ENCODE measurements around the gene NUDT4B. TPM values are rescaled to one million over a fixed set of nuclear protein-coding genes. Genes with fewer than 3 reads are reported as not detected.
"Not testable (repeated sequence)": the region's sequence is repeated elsewhere in the genome, so short reads cannot be mapped to it uniquely, and the experiment has no call there.

The NUDT4B gene
- total and polyA plus RNA-seq, 5 donors, result 0.63 to 1.2 TPM; not detected in 3

DNA sequence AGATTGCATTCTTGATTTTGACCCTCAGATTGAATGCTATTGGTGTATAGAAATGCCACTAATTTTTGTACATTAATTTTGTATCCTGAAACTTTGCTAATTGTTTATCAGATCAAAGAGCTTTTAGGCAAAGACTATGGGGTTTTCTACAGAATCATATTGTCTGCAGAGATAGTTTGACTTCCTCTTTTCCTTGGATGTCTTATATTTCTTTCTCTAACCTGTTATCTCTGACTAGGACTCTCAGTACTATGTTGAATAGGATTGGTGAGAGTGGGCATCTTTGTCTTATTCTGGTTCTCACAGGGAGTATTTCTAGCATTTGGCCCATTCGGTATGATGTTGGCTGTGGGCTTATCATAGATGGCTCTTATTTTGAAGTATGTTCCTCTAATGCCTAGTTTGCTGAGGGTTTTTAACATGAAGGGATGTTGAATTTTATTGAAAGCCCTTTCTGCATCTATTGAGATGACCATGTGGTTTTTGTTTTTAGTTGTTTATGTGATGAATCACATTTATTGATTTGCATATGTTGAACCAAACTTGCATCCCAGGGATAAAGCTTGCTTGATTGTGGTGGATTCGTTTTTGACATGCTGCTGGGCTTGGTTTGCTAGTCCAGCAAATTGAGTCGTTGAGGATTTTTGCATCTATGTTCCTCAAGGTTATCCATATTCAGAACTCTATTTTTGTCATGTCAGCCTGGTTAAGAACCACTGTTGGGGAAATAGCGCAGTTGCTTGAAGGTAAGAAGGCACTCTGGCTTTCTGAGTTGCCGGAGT lies 16.9 kb downstream of the NUDT4B start:
- H3K4me1 ChIP-seq (ENCODE audit: control insufficient read depth, insufficient read depth, low read length); H3K27ac ChIP-seq (ENCODE audit: low read length); DNase-seq; intact Hi-C loops (cut with DNase I); ATAC-seq; H3K4me3 ChIP-seq (ENCODE audit: low read length); H3K9me3 ChIP-seq (ENCODE audit: control insufficient read depth, low read length); H3K27me3 ChIP-seq (ENCODE audit: control insufficient read depth, insufficient read depth): not testable (repeated sequence)
- no CpG with 5 or more reads among the region's 5 CpGs for WGBS

- H3K4me3 ChIP-seq (ENCODE audit: low read length); H3K27ac ChIP-seq (ENCODE audit: low read length); H3K4me1 ChIP-seq (ENCODE audit: control insufficient read depth, insufficient read depth, low read length); H3K9me3 ChIP-seq (ENCODE audit: control insufficient read depth, low read length); H3K27me3 ChIP-seq (ENCODE audit: control insufficient read depth, insufficient read depth); ATAC-seq; DNase-seq; intact Hi-C loops (cut with DNase I): not testable (repeated sequence)
- no CpG with 5 or more reads among the region's 2 CpGs for WGBS
Measured at GRCh38 chr1:148768541-148768940, 20.0 kb downstream of the NUDT4B start.

GRCh38 chr1:148769495-148769894 lies 20.9 kb downstream of the NUDT4B start:
- DNase-seq; H3K4me3 ChIP-seq (ENCODE audit: low read length); H3K9me3 ChIP-seq (ENCODE audit: control insufficient read depth, low read length); H3K4me1 ChIP-seq (ENCODE audit: control insufficient read depth, insufficient read depth, low read length); H3K27ac ChIP-seq (ENCODE audit: low read length); intact Hi-C loops (cut with DNase I); H3K27me3 ChIP-seq (ENCODE audit: control insufficient read depth, insufficient read depth); ATAC-seq: not testable (repeated sequence)
- WGBS, result no CpG with 5 or more reads among the region's 3 CpGs

- H3K4me3 ChIP-seq (ENCODE audit: low read length); H3K27me3 ChIP-seq (ENCODE audit: control insufficient read depth, insufficient read depth); H3K9me3 ChIP-seq (ENCODE audit: control insufficient read depth, low read length); H3K27ac ChIP-seq (ENCODE audit: low read length); DNase-seq; H3K4me1 ChIP-seq (ENCODE audit: control insufficient read depth, insufficient read depth, low read length); intact Hi-C loops (cut with DNase I): not testable (repeated sequence)
- peak; percentile 65 to 70 for ATAC-seq
- no CpG with 5 or more reads among the region's 4 CpGs for WGBS
Measured at GRCh38 chr1:148773690-148774089, 25.1 kb downstream of the NUDT4B start.

DNA sequence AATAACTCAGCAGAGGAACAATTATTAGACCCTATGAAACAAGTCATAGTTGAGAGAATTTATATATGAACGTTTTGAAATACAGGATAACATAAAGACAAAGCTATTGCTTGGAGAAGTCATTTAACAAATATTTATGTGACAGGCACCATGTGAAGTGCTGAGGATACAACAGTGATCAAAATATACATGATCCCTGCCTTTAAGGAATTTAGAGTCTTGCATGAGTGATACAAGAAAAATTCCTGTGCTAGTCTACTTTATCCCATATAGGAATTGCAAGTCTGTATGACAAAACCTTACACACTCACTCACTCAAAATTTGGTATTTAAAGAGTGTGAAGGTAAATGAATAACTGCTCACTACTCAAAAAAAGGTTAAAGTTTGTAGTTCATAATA lies 25.5 kb downstream of the NUDT4B start:
- not testable (repeated sequence) for H3K4me1 ChIP-seq (ENCODE audit: control insufficient read depth, insufficient read depth, low read length)
- no CpG with 5 or more reads among the region's 1 CpG for WGBS

GRCh38 chr1:148775263-148775662 lies 26.7 kb downstream of the NUDT4B start:
- H3K9me3 ChIP-seq (ENCODE audit: control insufficient read depth, low read length); DNase-seq; ATAC-seq; intact Hi-C loops (cut with DNase I); H3K4me3 ChIP-seq (ENCODE audit: low read length); H3K27me3 ChIP-seq (ENCODE audit: control insufficient read depth, insufficient read depth); H3K4me1 ChIP-seq (ENCODE audit: control insufficient read depth, insufficient read depth, low read length); H3K27ac ChIP-seq (ENCODE audit: low read length): not testable (repeated sequence)
- WGBS, result no CpG with 5 or more reads among the region's 2 CpGs

More for the DNA sequence above, 25.5 kb downstream of the NUDT4B start:
- ATAC-seq; DNase-seq; H3K27me3 ChIP-seq (ENCODE audit: control insufficient read depth, insufficient read depth); intact Hi-C loops (cut with DNase I); H3K27ac ChIP-seq (ENCODE audit: low read length); H3K4me3 ChIP-seq (ENCODE audit: low read length); H3K9me3 ChIP-seq (ENCODE audit: control insufficient read depth, low read length): not testable (repeated sequence)

DNA sequence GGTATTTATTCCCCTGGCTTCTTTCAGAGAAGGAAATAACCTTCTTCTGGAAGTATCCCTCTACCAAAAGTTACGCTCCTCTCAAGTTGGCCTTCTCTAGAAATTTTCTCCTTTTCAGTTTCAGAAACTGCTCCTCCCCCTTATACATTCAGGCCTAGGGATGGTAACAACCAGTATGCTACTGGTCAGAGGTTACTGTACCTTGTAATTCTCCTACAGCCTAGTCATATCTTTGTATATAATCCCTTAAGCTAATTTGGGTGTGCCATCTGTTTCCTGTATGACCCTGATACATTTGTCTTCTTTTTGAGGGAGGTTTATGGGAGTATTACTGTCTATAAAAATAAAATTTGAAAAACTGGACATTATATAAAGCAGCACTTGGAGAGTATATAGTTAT lies 29.1 kb downstream of the NUDT4B start:
- H3K27ac ChIP-seq (ENCODE audit: low read length); ATAC-seq; DNase-seq; H3K4me3 ChIP-seq (ENCODE audit: low read length); intact Hi-C loops (cut with DNase I); H3K4me1 ChIP-seq (ENCODE audit: control insufficient read depth, insufficient read depth, low read length); H3K27me3 ChIP-seq (ENCODE audit: control insufficient read depth, insufficient read depth); H3K9me3 ChIP-seq (ENCODE audit: control insufficient read depth, low read length): not testable (repeated sequence)
- no CpG with 5 or more reads among the region's 1 CpG for WGBS

DNA sequence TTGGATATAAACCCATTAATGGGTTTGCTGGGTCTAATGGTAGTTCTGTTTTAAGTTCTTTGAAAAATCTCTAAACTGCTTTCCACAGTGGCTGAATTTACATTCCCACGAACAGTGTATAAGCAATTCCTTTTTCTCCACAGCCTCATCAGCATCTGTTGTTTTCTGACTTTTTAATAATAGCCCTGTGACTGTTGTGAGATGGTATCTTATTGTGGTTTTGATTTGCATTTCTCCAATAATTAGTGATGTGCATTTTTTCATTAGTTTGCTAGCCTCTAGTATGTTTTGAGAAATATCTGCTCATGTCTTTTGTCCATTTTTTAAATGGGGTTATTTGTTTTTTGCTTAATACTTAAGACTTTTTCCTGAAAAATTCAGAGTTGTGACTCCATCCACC lies 31.8 kb downstream of the NUDT4B start:
- DNase-seq; H3K9me3 ChIP-seq (ENCODE audit: control insufficient read depth, low read length); H3K4me1 ChIP-seq (ENCODE audit: control insufficient read depth, insufficient read depth, low read length); ATAC-seq; H3K27ac ChIP-seq (ENCODE audit: low read length); H3K4me3 ChIP-seq (ENCODE audit: low read length); H3K27me3 ChIP-seq (ENCODE audit: control insufficient read depth, insufficient read depth); intact Hi-C loops (cut with DNase I): not testable (repeated sequence)
- no CpG with 5 or more reads among the region's 1 CpG for WGBS

DNA sequence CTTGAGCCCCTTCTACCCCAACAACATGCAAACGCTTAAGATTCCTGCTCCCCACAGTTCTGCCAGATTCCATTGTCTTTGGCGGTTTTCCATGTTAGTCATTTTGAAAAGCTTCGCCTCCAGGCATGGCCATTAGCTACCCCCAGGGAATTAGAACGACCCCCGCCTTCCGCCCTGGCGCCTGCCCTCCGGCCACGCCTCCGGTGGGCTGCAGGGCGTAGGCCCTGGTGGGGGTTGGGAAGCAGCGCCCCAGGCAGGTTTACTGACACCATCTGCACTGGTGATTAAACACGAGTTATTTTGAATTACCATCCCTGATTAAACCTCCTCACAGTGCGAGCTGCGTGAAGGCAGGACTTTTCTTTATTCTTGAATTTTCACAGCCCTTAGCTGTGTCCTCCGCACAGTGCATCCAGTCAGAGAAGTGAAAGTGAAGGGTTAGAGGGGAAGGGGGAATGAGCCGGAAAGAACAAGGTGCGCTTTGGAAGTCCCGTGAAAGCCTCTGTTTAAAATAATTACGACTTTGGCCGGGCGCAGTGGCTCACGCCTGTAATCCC lies 43.0 kb downstream of the NUDT4B start:
- H3K27ac ChIP-seq (ENCODE audit: low read length); H3K27me3 ChIP-seq (ENCODE audit: control insufficient read depth, insufficient read depth); H3K4me1 ChIP-seq (ENCODE audit: control insufficient read depth, insufficient read depth, low read length); intact Hi-C loops (cut with DNase I); H3K9me3 ChIP-seq (ENCODE audit: control insufficient read depth, low read length); DNase-seq; H3K4me3 ChIP-seq (ENCODE audit: low read length): not testable (repeated sequence)
- no CpG with 5 or more reads among the region's 23 CpGs for WGBS
- peak; percentile 79 to 94 for ATAC-seq

DNA sequence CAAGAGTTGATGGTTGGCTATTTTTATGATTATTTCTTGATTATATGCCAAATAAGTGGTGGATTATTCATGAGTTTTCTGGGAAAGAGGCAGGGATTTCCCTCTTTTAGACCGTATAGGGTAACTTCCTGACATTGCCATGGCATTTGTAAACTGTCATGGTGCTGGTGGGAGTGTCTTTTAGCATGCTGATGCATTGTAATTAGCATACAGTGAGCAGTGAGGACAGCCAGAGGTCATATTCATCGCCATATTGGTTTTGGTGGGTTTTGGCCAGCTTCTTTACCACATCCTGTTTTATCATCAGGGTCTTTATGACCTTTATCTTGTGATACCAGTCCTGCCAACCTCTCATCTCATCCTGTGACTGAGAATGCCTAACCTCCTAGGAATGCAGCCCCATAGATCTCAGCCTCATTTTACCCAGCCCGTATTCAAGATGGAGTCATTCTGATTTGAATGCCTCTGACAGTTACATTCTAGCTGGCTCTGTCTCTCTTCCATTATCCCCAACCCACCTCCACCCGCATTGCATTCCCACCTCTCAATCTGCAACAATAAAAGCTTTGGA lies 45.3 kb downstream of the NUDT4B start:
- intact Hi-C loops (cut with DNase I); H3K27ac ChIP-seq (ENCODE audit: low read length); ATAC-seq; DNase-seq; H3K27me3 ChIP-seq (ENCODE audit: control insufficient read depth, insufficient read depth); H3K4me1 ChIP-seq (ENCODE audit: control insufficient read depth, insufficient read depth, low read length); H3K9me3 ChIP-seq (ENCODE audit: control insufficient read depth, low read length); H3K4me3 ChIP-seq (ENCODE audit: low read length): not testable (repeated sequence)
- no CpG with 5 or more reads among the region's 4 CpGs for WGBS
